Dedifferentiated amniotic fluid mesenchymal stem cell (primary cell): ENCODE data around the gene ACTN1.

ENCODE experiments used
- DNase-seq: peaks from one replicate; pipeline ENCODE4 v3.0.0-alpha.2; 2016; ENCODE audit errors: extremely low spot score

The ACTN1 gene

GRCh38 chr14:68970038-68970612, 9.0 kb downstream of the ACTN1 start:
- no peak for DNase-seq

GRCh38 chr14:68969278-68970033, 9.6 kb downstream of the ACTN1 start:
- DNase-seq = no peak

GRCh38 chr14:68968721-68969120, 10.4 kb downstream of the ACTN1 start:
- no peak for DNase-seq

GRCh38 chr14:68968051-68968450, 11.1 kb downstream of the ACTN1 start:
- no peak for DNase-seq

- no peak for DNase-seq
Observed at GRCh38 chr14:68967459-68967940, 11.6 kb downstream of the ACTN1 start.

- DNase-seq = no peak
Observed at GRCh38 chr14:68966872-68967301, 12.2 kb downstream of the ACTN1 start.

GRCh38 chr14:68965261-68965761, 13.8 kb downstream of the ACTN1 start:
- DNase-seq = no peak

GRCh38 chr14:68964300-68965093, 14.6 kb downstream of the ACTN1 start:
- no peak for DNase-seq

- DNase-seq = no peak
Observed at GRCh38 chr14:68962681-68963080, 16.4 kb downstream of the ACTN1 start.

GRCh38 chr14:68961781-68962584, 17.1 kb downstream of the ACTN1 start:
- no peak for DNase-seq

- DNase-seq = no peak
Observed at GRCh38 chr14:68961361-68961760, 17.7 kb downstream of the ACTN1 start.

- no peak for DNase-seq
Observed at GRCh38 chr14:68960123-68960522, 19.0 kb downstream of the ACTN1 start.

GRCh38 chr14:68959035-68959434, 20.1 kb downstream of the ACTN1 start:
- DNase-seq = no peak

GRCh38 chr14:68958553-68958952, 20.5 kb downstream of the ACTN1 start:
- no peak for DNase-seq

GRCh38 chr14:68957775-68958174, 21.3 kb downstream of the ACTN1 start:
- DNase-seq = no peak

- no peak for DNase-seq
Observed at GRCh38 chr14:68956724-68957123, 22.4 kb downstream of the ACTN1 start.

- no peak for DNase-seq
Observed at GRCh38 chr14:68955851-68956179, 23.3 kb downstream of the ACTN1 start.

GRCh38 chr14:68955164-68955850, 23.8 kb downstream of the ACTN1 start:
- DNase-seq = no peak

- DNase-seq = no peak
Observed at GRCh38 chr14:68953196-68953555, 25.9 kb downstream of the ACTN1 start.

- no peak for DNase-seq
Observed at GRCh38 chr14:68952531-68953195, 26.4 kb downstream of the ACTN1 start.
